ENCODE measurements around the gene GTF2F2. TPM values are rescaled to one million over a fixed set of nuclear protein-coding genes. Genes with fewer than 3 reads are reported as not detected.

Gene GTF2F2
- total RNA-seq, 1 experiment from 2014 or later = 47.4 TPM

- no TSS peak for BruUV-seq (replicated peaks)
- Mint-ChIP-seq H3K9me3 (ENCODE audit: unreplicated experiment) (no peaks in the 10 kb centered on the region), H3K27ac (ENCODE audit: low read depth, unreplicated experiment) (no peak overlapping the region), H3K4me3 (ENCODE audit: unreplicated experiment) (no peak overlapping the region), H3K36me3 (ENCODE audit: insufficient read depth, unreplicated experiment) (peaks cover 14% of the 10 kb centered on the region), H3K4me1 (ENCODE audit: insufficient read depth, unreplicated experiment) (peaks cover 42% of the 10 kb centered on the region), H3K27me3 (ENCODE audit: insufficient read depth, unreplicated experiment) (no peaks in the 10 kb centered on the region)
- intact Hi-C loops (cut with micrococcal nuclease) = no loop called here
- TF ChIP-seq CTCF (IDR thresholded peaks at IDR 0.05; ENCODE audit: unreplicated experiment) = no peak
- ChIA-PET CTCF (interaction anchor here (0.6 to 2.1 kb wide), 5 partner anchors 10 to 53 kb away, joined by 3 to 8 read pairs (median 3); no protein-coding TSS in a partner anchor), POLR2A (interaction anchor here (1.0 to 5.1 kb wide), 10 partner anchors 8 to 163 kb away, joined by 3 to 109 read pairs (median 12); partner anchors contain the start of gene GTF2F2)
- DNase-seq (ENCODE audit: unreplicated experiment) = no peak
These were observed 98.4 kb downstream of the GTF2F2 start for GRCh38 chr13:45218689-45219088.

- ChIA-PET CTCF (interaction anchor here (0.6 to 2.1 kb wide), 4 partner anchors 11 to 54 kb away, joined by 3 to 8 read pairs (median 3); no protein-coding TSS in a partner anchor), POLR2A (interaction anchor here (0.6 to 5.1 kb wide), 17 partner anchors 8 to 494 kb away, joined by 3 to 109 read pairs (median 5); partner anchors contain the start of gene GTF2F2)
- no peak for TF ChIP-seq CTCF (IDR thresholded peaks at IDR 0.05; ENCODE audit: unreplicated experiment)
- H3K36me3 Mint-ChIP-seq (ENCODE audit: insufficient read depth, unreplicated experiment) = peaks cover 14% of the 10 kb centered on the region
- peaks cover 47% of the 10 kb centered on the region for H3K4me1 Mint-ChIP-seq (ENCODE audit: insufficient read depth, unreplicated experiment)
- H3K27ac Mint-ChIP-seq (ENCODE audit: low read depth, unreplicated experiment) = peak overlapping the region; percentile 81
- TSS peak; percentile 90 for BruUV-seq (replicated peaks)
- no peak for DNase-seq (ENCODE audit: unreplicated experiment)
- no peaks in the 10 kb centered on the region for H3K27me3 Mint-ChIP-seq (ENCODE audit: insufficient read depth, unreplicated experiment)
- H3K9me3 Mint-ChIP-seq (ENCODE audit: unreplicated experiment) = no peaks in the 10 kb centered on the region
- intact Hi-C loops (cut with micrococcal nuclease) = no loop called here
- peak overlapping the region; percentile 28 for H3K4me3 Mint-ChIP-seq (ENCODE audit: unreplicated experiment)
These were observed 99.0 kb downstream of the GTF2F2 start for GRCh38 chr13:45219123-45219891.

GRCh38 chr13:45219938-45220375 lies 99.6 kb downstream of the GTF2F2 start:
- peak; percentile 90 for DNase-seq (ENCODE audit: unreplicated experiment)
- ChIA-PET CTCF (interaction anchor here (0.7 to 2.1 kb wide), 2 partner anchors 15 to 26 kb away, joined by 3 to 8 read pairs; no protein-coding TSS in a partner anchor), POLR2A (interaction anchor here (0.6 to 5.1 kb wide), 18 partner anchors 9 to 494 kb away, joined by 3 to 109 read pairs (median 4); partner anchors contain the start of gene GTF2F2)
- no TSS peak for BruUV-seq (replicated peaks)
- H3K4me3 Mint-ChIP-seq (ENCODE audit: unreplicated experiment) = peak overlapping the region; percentile 28
- peaks cover 48% of the 10 kb centered on the region for H3K4me1 Mint-ChIP-seq (ENCODE audit: insufficient read depth, unreplicated experiment)
- no peaks in the 10 kb centered on the region for H3K9me3 Mint-ChIP-seq (ENCODE audit: unreplicated experiment)
- TF ChIP-seq CTCF (IDR thresholded peaks at IDR 0.05; ENCODE audit: unreplicated experiment) = no peak
- no peaks in the 10 kb centered on the region for H3K27me3 Mint-ChIP-seq (ENCODE audit: insufficient read depth, unreplicated experiment)
- intact Hi-C loops (cut with micrococcal nuclease) = loop anchor here (1.0 kb wide), 1 partner anchor 33 kb away; no protein-coding TSS in a partner anchor
- H3K27ac Mint-ChIP-seq (ENCODE audit: low read depth, unreplicated experiment) = peak overlapping the region; percentile 81
- peaks cover 14% of the 10 kb centered on the region for H3K36me3 Mint-ChIP-seq (ENCODE audit: insufficient read depth, unreplicated experiment)

GRCh38 chr13:45220403-45220802 lies 100.1 kb downstream of the GTF2F2 start:
- TSS peak; percentile 31 for BruUV-seq (replicated peaks)

More at GRCh38 chr13:45220403-45220802, 100.1 kb downstream of the GTF2F2 start:
- CTCF ChIA-PET = interaction anchor here (0.6 to 2.1 kb wide), 3 partner anchors 15 to 52 kb away, joined by 3 to 8 read pairs (median 4); no protein-coding TSS in a partner anchor
- POLR2A ChIA-PET = interaction anchor here (0.6 to 5.1 kb wide), 14 partner anchors 9 to 165 kb away, joined by 3 to 109 read pairs (median 7); no protein-coding TSS in a partner anchor
- no peak for DNase-seq (ENCODE audit: unreplicated experiment)
- intact Hi-C loops (cut with micrococcal nuclease) = loop anchor here (1.0 kb wide), 1 partner anchor 33 kb away; no protein-coding TSS in a partner anchor
- Mint-ChIP-seq H3K4me3 (ENCODE audit: unreplicated experiment) (no peak overlapping the region), H3K4me1 (ENCODE audit: insufficient read depth, unreplicated experiment) (peaks cover 48% of the 10 kb centered on the region), H3K36me3 (ENCODE audit: insufficient read depth, unreplicated experiment) (peaks cover 14% of the 10 kb centered on the region), H3K27ac (ENCODE audit: low read depth, unreplicated experiment) (peak overlapping the region; percentile 81), H3K9me3 (ENCODE audit: unreplicated experiment) (no peaks in the 10 kb centered on the region), H3K27me3 (ENCODE audit: insufficient read depth, unreplicated experiment) (no peaks in the 10 kb centered on the region)
- no peak for TF ChIP-seq CTCF (IDR thresholded peaks at IDR 0.05; ENCODE audit: unreplicated experiment)
